IMR-90 (cell line): ENCODE measurements around the gene ZDHHC4. TPM values are rescaled to one million over a fixed set of nuclear protein-coding genes. Genes with fewer than 3 reads are reported as not detected.

Source experiments
- ATAC-seq: fragments of 200-7000 bp; cut with Tn5 transposase; 2 replicates; pipeline ENCODE4 v1.9.1; 2020; ENCODE audit warnings: low read depth, mild to moderate bottlenecking, moderate library complexity
- BruUV-seq: library from RNA; stranded (reverse); fragments of 400-500 nt; replicated peaks from 2 replicates; lab custom pipeline; 2021; lab: Mats Ljungman, UMichigan
- CTCF ChIA-PET: fragments of 300-600 bp; formaldehyde crosslinking; extraction: SDS; loops from one replicate; lab custom pipeline; 2021; ENCODE audit warnings: antibody characterized with exemption; lab: Yijun Ruan, JAX
- POLR2A ChIA-PET: fragments of 300-600 bp; sonication (Branson Sonifier 250); formaldehyde crosslinking; loops from one replicate; lab custom pipeline; 2022; ENCODE audit warnings: antibody characterized with exemption; ENCODE audit not compliant: unreplicated experiment; lab: Charles Lee
- DNase-seq: peaks from one replicate; pipeline ENCODE4 v3.0.0; 2013
- H2AFZ ChIP-seq: replicated peaks from 2 replicates; pipeline ENCODE3; 2013; ENCODE audit warnings: low read length, mild to moderate bottlenecking; ENCODE audit not compliant: poor library complexity
- H2AK5ac ChIP-seq: 2 replicates; pipeline ENCODE4 v1.6.1; 2013; ENCODE audit warnings: low read depth, low read length, inconsistent platforms
- H2AK9ac ChIP-seq: replicated peaks from 2 replicates; pipeline ENCODE3; 2013; ENCODE audit warnings: mild to moderate bottlenecking, low read depth, low read length, moderate library complexity; ENCODE audit not compliant: poor library complexity
- H2BK120ac ChIP-seq: 2 replicates; pipeline ENCODE4 v1.6.1; 2013; ENCODE audit warnings: low read depth, low read length, inconsistent platforms
- H2BK15ac ChIP-seq: 3 replicates; pipeline ENCODE4 v1.6.1; 2013; ENCODE audit warnings: low read depth, low read length, inconsistent platforms
- H2BK20ac ChIP-seq: 2 replicates; pipeline ENCODE4 v1.6.1; 2013; ENCODE audit warnings: low read depth, mild to moderate bottlenecking, inconsistent platforms, low read length, moderate library complexity
- H2BK5ac ChIP-seq: 2 replicates; pipeline ENCODE4 v1.6.1; 2013; ENCODE audit warnings: mild to moderate bottlenecking, low read depth, low read length, inconsistent platforms; ENCODE audit not compliant: poor library complexity, severe bottlenecking
- H3K14ac ChIP-seq: replicated peaks from 2 replicates; pipeline ENCODE4 v1.6.1; 2013; ENCODE audit warnings: low read depth, low read length, inconsistent platforms
- H3K18ac ChIP-seq: 2 replicates; pipeline ENCODE4 v1.6.1; 2013; ENCODE audit warnings: low read depth, low read length, control low read depth
- H3K23ac ChIP-seq: 2 replicates; pipeline ENCODE4 v1.6.1; 2013; ENCODE audit warnings: low read depth, low read length, inconsistent platforms
- H3K27ac ChIP-seq: 2 replicates; pipeline ENCODE4 v1.5.1; 2013; ENCODE audit warnings: mild to moderate bottlenecking, control low read depth, low read length; ENCODE audit not compliant: insufficient read depth
- H3K27me3 ChIP-seq: 2 replicates; pipeline ENCODE4 v1.6.1; 2013; ENCODE audit warnings: low read length; ENCODE audit not compliant: control insufficient read depth, insufficient read depth
- H3K36me3 ChIP-seq: 2 replicates; pipeline ENCODE4 v1.6.1; 2013; ENCODE audit warnings: low read length, mixed read lengths; ENCODE audit not compliant: control insufficient read depth, insufficient read depth
- H3K4ac ChIP-seq: 2 replicates; pipeline ENCODE4 v1.6.1; 2013; ENCODE audit warnings: low read depth, low read length, inconsistent platforms
- H3K4me1 ChIP-seq: 2 replicates; pipeline ENCODE4 v1.6.1; 2013; ENCODE audit warnings: low read length, mixed read lengths; ENCODE audit not compliant: control insufficient read depth, insufficient read depth
- H3K4me2 ChIP-seq: 2 replicates; pipeline ENCODE4 v1.6.1; 2013; ENCODE audit warnings: low read depth, mild to moderate bottlenecking, control low read depth, low read length, moderate library complexity
- H3K4me3 ChIP-seq: 2 replicates; pipeline ENCODE4 v1.5.1; 2013; ENCODE audit warnings: low read depth, mild to moderate bottlenecking, control low read depth, low read length, moderate library complexity; ENCODE audit not compliant: insufficient read depth
- H3K56ac ChIP-seq: 2 replicates; pipeline ENCODE4 v1.6.1; 2013; ENCODE audit warnings: low read length, inconsistent platforms; ENCODE audit not compliant: insufficient read depth; ENCODE audit errors: extremely low read depth
- H3K79me1 ChIP-seq, 2 experiments: 2 replicates each; pipeline ENCODE4 v1.6.1; 2013; ENCODE audit warnings: low read length in 2 of 2, inconsistent platforms in 1 of 2, low read depth in 1 of 2
- H3K9ac ChIP-seq: 2 replicates; pipeline ENCODE4 v1.6.1; 2013; ENCODE audit warnings: low read depth, low read length, control low read depth
- H3K9me1 ChIP-seq: 2 replicates; pipeline ENCODE4 v1.6.1; 2013; ENCODE audit warnings: low read length, inconsistent platforms; ENCODE audit not compliant: insufficient read depth
- H3K9me3 ChIP-seq: 2 replicates; pipeline ENCODE4 v1.6.1; 2013; ENCODE audit warnings: low read length; ENCODE audit not compliant: control insufficient read depth, insufficient read depth
- H4K20me1 ChIP-seq: 2 replicates; pipeline ENCODE4 v1.6.1; 2013; ENCODE audit warnings: low read length, inconsistent platforms; ENCODE audit not compliant: insufficient read depth
- H4K5ac ChIP-seq: 2 replicates; pipeline ENCODE4 v1.6.1; 2013; ENCODE audit warnings: mild to moderate bottlenecking, low read depth, low read length, control low read depth
- H4K8ac ChIP-seq, 2 experiments: 2 replicates each; pipeline ENCODE4 v1.6.1; 2013; ENCODE audit warnings: low read depth in 2 of 2, low read length in 2 of 2, control low read depth in 1 of 2, inconsistent platforms in 1 of 2
- H4K91ac ChIP-seq: 2 replicates; pipeline ENCODE4 v1.6.1; 2013; ENCODE audit warnings: low read depth, low read length, inconsistent platforms; ENCODE audit not compliant: insufficient read depth
- BHLHE40 ChIP-seq: fragments of 150-350 bp; IDR thresholded peaks from 2 replicates; pipeline ENCODE4 v1.6.1; 2016; ENCODE audit warnings: mild to moderate bottlenecking, low read depth, low read length
- CEBPB ChIP-seq: IDR thresholded peaks from 2 replicates; pipeline ENCODE4 v1.6.1; 2012; ENCODE audit warnings: low read depth, low read length, improper control_type of control experiment
- CHD1 ChIP-seq: IDR thresholded peaks from 2 replicates; pipeline ENCODE4 v1.6.1; 2012; ENCODE audit warnings: low read depth, low read length, improper control_type of control experiment
- ELK1 ChIP-seq: fragments of 150-350 bp; IDR thresholded peaks from 2 replicates; pipeline ENCODE4 v1.6.1; 2016; ENCODE audit warnings: low read depth, mild to moderate bottlenecking, low read length, moderate library complexity, borderline replicate concordance
- FOS ChIP-seq: fragments of 150-350 bp; IDR thresholded peaks from 2 replicates; pipeline ENCODE4 v1.6.1; 2016; ENCODE audit warnings: low read depth, low read length
- MAFK ChIP-seq: IDR thresholded peaks from 2 replicates; pipeline ENCODE4 v1.6.1; 2012; ENCODE audit warnings: low read depth, low read length, improper control_type of control experiment
- MAZ ChIP-seq: IDR thresholded peaks from 2 replicates; pipeline ENCODE4 v1.6.1; 2012; ENCODE audit warnings: low read depth, mild to moderate bottlenecking, low read length, improper control_type of control experiment, moderate library complexity, borderline replicate concordance
- MXI1 ChIP-seq: IDR thresholded peaks from 2 replicates; pipeline ENCODE4 v1.6.1; 2012; ENCODE audit warnings: low read depth, mild to moderate bottlenecking, low read length, moderate library complexity, borderline replicate concordance
- NFE2L2 ChIP-seq: fragments of 150-350 bp; IDR thresholded peaks from 2 replicates; pipeline ENCODE4 v1.6.1; 2016; ENCODE audit warnings: low read depth, mild to moderate bottlenecking, low read length
- POLR2A ChIP-seq: IDR thresholded peaks from 2 replicates; pipeline ENCODE4 v1.6.1; 2012; ENCODE audit warnings: mild to moderate bottlenecking, low read depth, low read length
- RCOR1 ChIP-seq: IDR thresholded peaks from 2 replicates; pipeline ENCODE4 v1.6.1; 2012; ENCODE audit warnings: mild to moderate bottlenecking, low read length, improper control_type of control experiment; ENCODE audit not compliant: insufficient replicate concordance
- SMC3 ChIP-seq: fragments of 150-350 bp; IDR thresholded peaks from 2 replicates; pipeline ENCODE4 v1.6.1; 2016; ENCODE audit warnings: low read depth, mild to moderate bottlenecking, antibody characterized with exemption, low read length, moderate library complexity
- WGBS, 2 experiments: methylation state at CpG; one replicate each; pipeline versions ENCODE4 v1.1.5 to v1.1.7; 2013; ENCODE audit warnings: missing lambda C conversion rate in 2 of 2; ENCODE audit not compliant: insufficient read length in 1 of 2; ENCODE audit errors: extremely low coverage in 2 of 2; 5-methylcytosine and 5-hydroxymethylcytosine counted together
- dilution Hi-C: fragments of 300-500 bp; cut with HindIII; formaldehyde crosslinking; loops from one replicate; pipeline ENCODE4 v1.14.3; 2018; ENCODE audit warnings: low sequenced_read_pairs; ENCODE audit not compliant: unreplicated experiment
- in situ Hi-C: fragments of 300-500 bp; cut with MboI; formaldehyde crosslinking; loops from 3 replicates; pipeline ENCODE4 v1.14.3; 2019; ENCODE audit warnings: low sequenced_read_pairs, inconsistent platforms, mixed read lengths
- intact Hi-C: fragments of 100-400 bp; cut with micrococcal nuclease; formaldehyde crosslinking; loops from 2 replicates; pipeline ENCODE4 v1.10.0; 2022
- polyA plus RNA-seq, 3 experiments: library from polyadenylated mRNA; depleted of rRNA; stranded (reverse); fragments of >200 nt; gene quantifications; 2 replicates each; pipeline ENCODE4 v1.2.3, GENCODE V29; 2012; ENCODE audit warnings: low replicate concordance in 1 of 3
- total RNA-seq: library from RNA; depleted of rRNA; stranded (reverse); fragments of >200 nt; gene quantifications from 2 replicates; pipeline ENCODE4 v1.2.3, GENCODE V29; 2012
- TF ChIP-seq, protein P1 (sequence below): conservative IDR thresholded peaks from 2 replicates; pipeline ENCODE4 v1.5.1; 2012; ENCODE audit warnings: mild to moderate bottlenecking, low read depth, low read length, improper control_type of control experiment

Gene ZDHHC4
- total and polyA plus RNA-seq, 2 of the 4 experiments (the other 2 are of a cell fraction), result 43.9 to 58.3 TPM

DNA sequence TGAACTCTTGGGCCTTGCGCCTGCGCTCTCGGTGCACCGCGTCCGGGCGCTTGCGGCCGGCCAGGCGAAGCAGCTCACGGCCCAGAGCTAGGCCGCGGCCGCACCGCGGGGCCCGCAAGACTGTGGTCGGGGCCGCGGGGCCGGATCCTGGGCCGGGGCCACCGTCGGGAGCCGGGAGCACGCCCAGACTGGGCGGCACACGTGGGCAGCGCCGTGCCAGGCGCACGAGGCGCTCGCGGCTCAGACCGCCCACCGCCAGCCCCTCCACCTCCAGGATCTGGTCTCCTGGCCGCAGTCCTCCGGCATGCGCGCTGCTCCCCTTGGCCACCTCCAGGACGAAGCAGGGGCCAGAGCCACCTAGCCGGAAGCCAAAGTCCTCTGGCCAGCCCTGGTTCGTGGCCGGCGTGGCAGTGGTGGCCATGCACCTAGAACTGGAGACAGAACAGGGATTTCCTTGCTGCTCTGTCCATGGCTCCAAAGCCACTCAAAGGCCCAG, 26.2 kb upstream of the ZDHHC4 start, which contains the start of gene GRID2IP:
TSS of gene GRID2IP (minus strand) at position 446 of the 496 bp plus-strand sequence. CDS start at position 421, 25 bp downstream.
- Histone ChIP-seq H3K4me2 (no peak within 1 kb of the TSS), H3K9ac (no peak within 1 kb of the TSS), H3K27me3 (peaks cover 7% of the 10 kb centered on the region; the same call in 1 of the 2 replicates), H3K36me3 (no peaks in the 10 kb centered on the region), H3K18ac (no peak within 1 kb of the TSS), H4K5ac (no peak within 1 kb of the TSS), H3K14ac (no peak within 1 kb of the TSS), H2AK5ac (no peak within 1 kb of the TSS), H2AK9ac (no peak within 1 kb of the TSS), H3K23ac (no peak within 1 kb of the TSS), H3K56ac (no peak within 1 kb of the TSS), H3K79me1 (no peaks in the 10 kb centered on the region), H3K4ac (no peak within 1 kb of the TSS), H3K9me3 (no peaks in the 10 kb centered on the region), H2BK20ac (no peak within 1 kb of the TSS), H2BK5ac (no peak within 1 kb of the TSS), H2BK15ac (no peak within 1 kb of the TSS), H2AFZ (peak within 1 kb of the TSS; percentile 21), H3K27ac (no peak within 1 kb of the TSS), H4K8ac (no peak within 1 kb of the TSS), H4K91ac (no peak within 1 kb of the TSS), H2BK120ac (no peak within 1 kb of the TSS), H4K20me1 (no peaks in the 10 kb centered on the region), H3K4me1 (no peaks in the 10 kb centered on the region), H3K9me1 (no peaks in the 10 kb centered on the region), H3K4me3 (no peak within 1 kb of the TSS)
- dilution Hi-C loops, result no loop called here
- TF ChIP-seq MXI1, result no peak
- TF ChIP-seq FOS, result no peak
- TF ChIP-seq RCOR1, result no peak
- TF ChIP-seq CHD1, result no peak
- TF ChIP-seq MAFK, result no peak
- TF ChIP-seq SMC3, result no peak
- TF ChIP-seq, protein P1, sequence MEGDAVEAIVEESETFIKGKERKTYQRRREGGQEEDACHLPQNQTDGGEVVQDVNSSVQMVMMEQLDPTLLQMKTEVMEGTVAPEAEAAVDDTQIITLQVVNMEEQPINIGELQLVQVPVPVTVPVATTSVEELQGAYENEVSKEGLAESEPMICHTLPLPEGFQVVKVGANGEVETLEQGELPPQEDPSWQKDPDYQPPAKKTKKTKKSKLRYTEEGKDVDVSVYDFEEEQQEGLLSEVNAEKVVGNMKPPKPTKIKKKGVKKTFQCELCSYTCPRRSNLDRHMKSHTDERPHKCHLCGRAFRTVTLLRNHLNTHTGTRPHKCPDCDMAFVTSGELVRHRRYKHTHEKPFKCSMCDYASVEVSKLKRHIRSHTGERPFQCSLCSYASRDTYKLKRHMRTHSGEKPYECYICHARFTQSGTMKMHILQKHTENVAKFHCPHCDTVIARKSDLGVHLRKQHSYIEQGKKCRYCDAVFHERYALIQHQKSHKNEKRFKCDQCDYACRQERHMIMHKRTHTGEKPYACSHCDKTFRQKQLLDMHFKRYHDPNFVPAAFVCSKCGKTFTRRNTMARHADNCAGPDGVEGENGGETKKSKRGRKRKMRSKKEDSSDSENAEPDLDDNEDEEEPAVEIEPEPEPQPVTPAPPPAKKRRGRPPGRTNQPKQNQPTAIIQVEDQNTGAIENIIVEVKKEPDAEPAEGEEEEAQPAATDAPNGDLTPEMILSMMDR, result no peak
- no peak for TF ChIP-seq BHLHE40
- TF ChIP-seq NFE2L2, result no peak
- no peak for TF ChIP-seq MAZ
- no peak for TF ChIP-seq CEBPB
- TF ChIP-seq POLR2A, result no peak
- TF ChIP-seq ELK1, result no peak
- DNase-seq, result no peak
- CTCF ChIA-PET, result no interaction called here
- intact Hi-C loops, result no loop called here
- in situ Hi-C loops, result no loop called here
- no TSS peak for BruUV-seq
- POLR2A ChIA-PET, result no interaction called here
- ATAC-seq, result no peak
- WGBS, 2 experiments, result 75% methylated on average over 42 of the region's 46 CpGs; no CpG with 5 or more reads in 1 of the 2 experiments
